K562 (cell line): ENCODE measurements around the gene CTBP2. TPM values are rescaled to one million over a fixed set of nuclear protein-coding genes. Genes with fewer than 3 reads are reported as not detected.

Source experiments
- ATAC-seq: fragments of 200-7000 bp; cut with Tn5 transposase; 3 replicates; pipeline ENCODE4 v1.9.1; 2020; ENCODE audit warnings: moderate library complexity
- BruUV-seq: library from RNA; stranded (reverse); fragments of 400-500 nt; replicated peaks from 2 replicates; lab custom pipeline; 2021; lab: Mats Ljungman, UMichigan
- CTCF ChIA-PET: fragments of 300-600 bp; formaldehyde crosslinking; extraction: SDS; loops from one replicate; lab custom pipeline; 2021; ENCODE audit warnings: low intra/inter-chr PET ratio; lab: Yijun Ruan, JAX
- POLR2A ChIA-PET: fragments of 300-600, 350-650 bp; sonication (Branson Sonifier 250); formaldehyde crosslinking; extraction: SDS; loops from one replicate; lab custom pipeline; 2021; ENCODE audit warnings: antibody characterized with exemption, inconsistent platforms; lab: Yijun Ruan, JAX
- DNase-seq, 4 experiments: peaks; one replicate each; pipeline versions ENCODE4 v3.0.0 to v3.0.0-alpha.2; 2011 to 2018; ENCODE audit warnings: low spot score in 3 of 4, mixed read lengths in 3 of 4; ENCODE audit errors: extremely low read depth in 1 of 4
- FAIRE-seq: peaks from 2 replicates; lab custom pipeline; 2011; peaks lifted over from hg19 to GRCh38; lab: Jason Lieb, UNC
- H2AFZ ChIP-seq: 2 replicates; pipeline ENCODE4 v1.6.0; 2011; ENCODE audit warnings: low read depth, low read length, control low read depth, inconsistent platforms
- H3K27ac ChIP-seq: fragments of 200-600 bp; 3 replicates; pipeline ENCODE4 v1.8.0; 2011; ENCODE audit warnings: low read depth, mild to moderate bottlenecking, control low read depth, inconsistent platforms, low read length, moderate library complexity, mixed read lengths; ENCODE audit errors: extremely low read depth
- H3K27me3 ChIP-seq, 2 experiments: fragments of 300-600 bp in 1 of 2; 2 replicates in 1 of 2; 3 replicates in 1 of 2; pipeline versions ENCODE4 v1.6.0 to v1.8.0; 2011; ENCODE audit warnings: inconsistent platforms in 2 of 2, low read length in 2 of 2, mild to moderate bottlenecking in 1 of 2, mixed read lengths in 1 of 2, moderate library complexity in 1 of 2; ENCODE audit not compliant: control insufficient read depth in 2 of 2, insufficient read depth in 2 of 2
- H3K36me3 ChIP-seq: fragments of 300-600 bp; 3 replicates; pipeline ENCODE4 v1.8.0; 2011; ENCODE audit warnings: mild to moderate bottlenecking, low read length, inconsistent platforms; ENCODE audit not compliant: control insufficient read depth, insufficient read depth
- H3K4me1 ChIP-seq, 2 experiments: fragments of 200-600 bp in 1 of 2; replicated peaks in 1 of 2; 2 replicates in 1 of 2; 3 replicates in 1 of 2; pipeline versions ENCODE4 v1.5.1 to v1.8.0; 2011; ENCODE audit warnings: inconsistent platforms in 2 of 2, low read length in 2 of 2, mild to moderate bottlenecking in 1 of 2, mixed read lengths in 1 of 2, moderate library complexity in 1 of 2; ENCODE audit not compliant: control insufficient read depth in 2 of 2, insufficient read depth in 2 of 2
- H3K4me2 ChIP-seq: 2 replicates; pipeline ENCODE4 v1.6.1; 2011; ENCODE audit warnings: low read length, control low read depth, inconsistent platforms, mixed read lengths; ENCODE audit not compliant: insufficient read depth
- H3K4me3 ChIP-seq: fragments of 200-600 bp; sonication (generic), shearing (Covaris generic); 2 replicates; pipeline ENCODE4 v1.5.1; 2016; ENCODE audit warnings: control low read depth, inconsistent platforms
- H3K79me2 ChIP-seq: fragments of 200-600 bp; 3 replicates; pipeline ENCODE4 v1.8.0; 2011; ENCODE audit warnings: low read length, inconsistent platforms; ENCODE audit not compliant: control insufficient read depth, insufficient read depth
- H3K9ac ChIP-seq, 2 experiments: 2 replicates each; pipeline versions ENCODE4 v1.6.0 to v1.6.1; 2011; ENCODE audit warnings: low read depth in 2 of 2, low read length in 2 of 2, control low read depth in 1 of 2, inconsistent platforms in 1 of 2, mild to moderate bottlenecking in 1 of 2, mixed read lengths in 1 of 2; ENCODE audit not compliant: insufficient read depth in 1 of 2
- H3K9me1 ChIP-seq: one replicate; pipeline ENCODE4 v1.6.0; 2011; ENCODE audit warnings: inconsistent platforms, mild to moderate bottlenecking, low read length, moderate library complexity; ENCODE audit not compliant: control insufficient read depth, insufficient read depth
- H3K9me3 ChIP-seq: replicated peaks from 2 replicates; pipeline ENCODE4 v1.5.1; 2011; ENCODE audit warnings: low read depth, low read length, inconsistent platforms; ENCODE audit not compliant: control insufficient read depth, insufficient read depth
- H4K20me1 ChIP-seq: replicated peaks from 2 replicates; pipeline ENCODE4 v1.6.1; 2011; ENCODE audit warnings: low read length, inconsistent platforms, mixed read lengths; ENCODE audit not compliant: control insufficient read depth, insufficient read depth
- ARHGAP35 ChIP-seq: fragments of 450-650 bp; IDR thresholded peaks from 2 replicates; pipeline ENCODE4 v1.6.1; 2018; ENCODE audit not compliant: partially characterized antibody
- ATF1 ChIP-seq, 2 experiments: fragments of 450-650 bp in 1 of 2; IDR thresholded peaks; 2 replicates each; pipeline ENCODE4 v1.6.1; 2016; ENCODE audit warnings: missing compliant biosample characterization in 1 of 2, missing genetic modification characterization in 1 of 2
- CBX8 ChIP-seq: fragments of 200-600 bp; sonication (generic); IDR thresholded peaks from 2 replicates; pipeline ENCODE4 v1.6.1; 2012; ENCODE audit warnings: borderline replicate concordance, mixed run types, low read depth, mild to moderate bottlenecking, moderate library complexity, mixed read lengths, low read length, control low read depth, inconsistent platforms; ENCODE audit not compliant: poor library complexity, severe bottlenecking; ENCODE audit errors: extremely low read depth
- CXXC5 ChIP-seq: fragments of 250-450 bp; sonication (Bioruptor Pico); IDR thresholded peaks from 2 replicates; pipeline ENCODE4 v1.8.0; 2022; ENCODE audit warnings: inconsistent platforms, mild to moderate bottlenecking, moderate library complexity
- DMBX1 ChIP-seq: fragments of 250-450 bp; sonication (Bioruptor Pico); IDR thresholded peaks from 2 replicates; pipeline ENCODE4 v1.8.0; 2022; ENCODE audit warnings: inconsistent platforms, mild to moderate bottlenecking, moderate library complexity, borderline replicate concordance
- EGR1 ChIP-seq: fragments of 450-650 bp; conservative IDR thresholded peaks from 2 replicates; pipeline ENCODE4 v1.6.1; 2017; ENCODE audit warnings: mild to moderate bottlenecking
- ETV1 ChIP-seq: fragments of 450-650 bp; conservative IDR thresholded peaks from 2 replicates; pipeline ENCODE4 v1.6.1; 2016; ENCODE audit warnings: missing genetic modification characterization, control low read depth, low read depth, missing compliant biosample characterization
- HNRNPUL1 ChIP-seq: fragments of 200-400 bp; formaldehyde crosslinking; IDR thresholded peaks from 2 replicates; pipeline ENCODE4 v1.6.1; 2017; ENCODE audit warnings: low read length
- KHSRP ChIP-seq: fragments of 450-650 bp; IDR thresholded peaks from 2 replicates; pipeline ENCODE4 v1.6.1; 2017
- MAFF ChIP-seq: IDR thresholded peaks from 2 replicates; pipeline ENCODE4 v1.6.1; 2012; ENCODE audit warnings: low read length, improper control_type of control experiment
- MTA3 ChIP-seq: fragments of 450-650 bp; formaldehyde crosslinking; IDR thresholded peaks from 2 replicates; pipeline ENCODE4 v1.6.1; 2017; ENCODE audit warnings: mild to moderate bottlenecking, borderline replicate concordance
- NFRKB ChIP-seq: fragments of 450-650 bp; IDR thresholded peaks from 2 replicates; pipeline ENCODE4 v1.6.1; 2016; ENCODE audit warnings: low read depth
- POLR2B ChIP-seq: fragments of 450-650 bp; IDR thresholded peaks from 2 replicates; pipeline ENCODE4 v1.6.1; 2018; ENCODE audit warnings: low read depth; ENCODE audit not compliant: partially characterized antibody
- POLR3A ChIP-seq: IDR thresholded peaks from 2 replicates; pipeline ENCODE4 v1.6.1; 2011; ENCODE audit warnings: borderline replicate concordance, mild to moderate bottlenecking, moderate library complexity; ENCODE audit not compliant: insufficient read length, insufficient read depth; ENCODE audit errors: extremely low read depth
- XRCC4 ChIP-seq: IDR thresholded peaks from one replicate; pipeline ENCODE4 v1.6.1; 2011; ENCODE audit not compliant: insufficient read depth, insufficient read length; ENCODE audit errors: extremely low read depth
- ZFP30 ChIP-seq: fragments of 250-450 bp; sonication (Bioruptor Pico); IDR thresholded peaks from 2 replicates; pipeline ENCODE4 v1.8.0; 2022; ENCODE audit warnings: moderate library complexity, mild to moderate bottlenecking, inconsistent platforms, borderline replicate concordance
- ZNF507 ChIP-seq: conservative IDR thresholded peaks from 2 replicates; pipeline ENCODE4 v1.6.1; 2017; ENCODE audit warnings: missing genetic modification characterization, missing compliant biosample characterization
- WGBS: fragments of 100-300 bp; shearing (Covaris generic); methylation state at CpG from one replicate; pipeline ENCODE4 v1.1.6; 2016; ENCODE audit warnings: low coverage, mixed read lengths; ENCODE audit not compliant: insufficient coverage; ENCODE audit errors: missing lambda C conversion rate; 5-methylcytosine and 5-hydroxymethylcytosine counted together
- in situ Hi-C: fragments of 300-500 bp; cut with MboI; formaldehyde crosslinking; loops from 4 replicates; pipeline ENCODE4 v1.15.0; 2018; ENCODE audit warnings: inconsistent platforms, mixed read lengths
- intact Hi-C: fragments of 100-400 bp; cut with micrococcal nuclease; formaldehyde crosslinking; loops from 2 replicates; pipeline ENCODE4 v1.14.2; 2022
- polyA plus RNA-seq, 8 experiments: library from polyadenylated mRNA; depleted of rRNA in 4 of 8; stranded (reverse) in 5 of 8; unstranded in 3 of 8; fragments of >200 nt; fragmentation: Nextera tagmentation in 2 of 8; fragmentation: Illumina TruSeq in 1 of 8; extraction: Ambion mirVana in 2 of 8; extraction: Trizol in 1 of 8; gene quantifications; 2 replicates each; pipeline versions ENCODE4 v1.2.1 to v1.2.3, GENCODE V29; 2011 to 2014; ENCODE audit warnings: inconsistent platforms in 1 of 8, missing spikeins in 1 of 8
- total RNA-seq, 7 experiments: library from RNA; depleted of rRNA in 6 of 7; stranded (reverse); fragments of >200 nt in 6 of 7; fragmentation: Illumina TruSeq in 2 of 7; extraction: Trizol in 2 of 7; gene quantifications; 2 replicates each; pipeline versions ENCODE4 v1.2.1 to v1.2.3, GENCODE V29; 2011 to 2021; ENCODE audit warnings: low replicate concordance in 1 of 7
- TF ChIP-seq, protein P1 (sequence below): fragments of 450-650 bp; formaldehyde crosslinking; IDR thresholded peaks from 2 replicates; pipeline ENCODE4 v1.4.0; 2020; ENCODE audit warnings: mild to moderate bottlenecking
- TF ChIP-seq, protein P2 (sequence below), 3 experiments: fragments of 200-800 bp in 1 of 3; fragments of 250-450 bp in 1 of 3; fragments of 450-650 bp in 1 of 3; sonication (Bioruptor Pico) in 1 of 3; sonication (Bioruptor generic) in 1 of 3; formaldehyde crosslinking in 1 of 3; IDR thresholded peaks; 2 replicates each; pipeline versions ENCODE4 v1.6.1 to v1.8.0; 2016 to 2022; ENCODE audit warnings: mild to moderate bottlenecking in 2 of 3, missing genetic modification characterization in 2 of 3, missing compliant biosample characterization in 1 of 3, moderate library complexity in 1 of 3

CTBP2 gene
- total and polyA plus RNA-seq, 9 of the 15 experiments (the other 6 are each of a cell fraction or from before 2014, with no cell fraction given), result 1.3 to 8.8 (median 5.1) TPM

DNA sequence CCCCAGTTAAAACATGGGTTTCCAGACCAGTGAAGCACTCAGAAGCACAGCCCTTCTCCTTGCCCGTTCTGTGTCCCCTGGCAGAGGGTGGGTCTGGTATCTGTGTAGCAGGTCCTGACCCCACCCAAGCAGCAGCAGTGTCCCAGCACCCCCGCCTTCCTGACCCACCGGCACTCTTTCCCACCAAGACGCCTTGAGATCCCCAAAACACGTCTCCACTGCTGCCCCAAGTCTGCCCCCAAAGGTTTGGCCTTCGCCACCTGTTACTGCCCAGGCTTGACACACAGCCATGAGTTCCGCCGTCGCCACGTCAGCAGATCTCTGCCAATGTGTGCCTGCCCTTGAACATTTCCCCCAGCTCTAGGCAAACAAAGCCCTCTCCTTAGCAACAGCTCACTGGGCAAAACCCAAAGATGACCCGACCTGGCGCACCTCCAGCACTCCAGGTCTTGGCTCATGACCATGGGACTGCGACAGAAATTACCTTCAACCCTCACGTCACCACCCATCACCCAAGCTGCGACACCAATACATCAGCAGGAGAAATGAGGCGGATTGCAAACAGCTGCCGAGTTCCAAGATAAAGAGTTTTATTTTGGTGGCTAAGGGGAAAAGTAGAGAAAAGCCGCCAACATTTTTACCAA is 75.6 kb downstream of the CTBP2 start:
- Histone ChIP-seq H3K4me2 (no peak overlapping the region), H3K36me3 (peaks cover 54% of the 10 kb centered on the region; the same call in 2 of the 3 replicates), H4K20me1 (0 out of 2 replicates have a peak, but pooled peaks cover 12% of the 10 kb centered on the region), H3K79me2 (peaks cover 44% of the 10 kb centered on the region), H3K9ac (no peak overlapping the region), H3K4me3 (no peak overlapping the region), H3K27ac (no peak overlapping the region), H2AFZ (no peak overlapping the region), H3K27me3 (no peaks in the 10 kb centered on the region), H3K9me1 (no peaks in the 10 kb centered on the region), H3K9me3 (no peaks in the 10 kb centered on the region), H3K4me1 (peaks cover 2 to 6% of the 10 kb centered on the region in 2 experiments; a peak in 4 of 5 replicates)
- FAIRE-seq, result no peak
- DNase-seq, result no peak
- 90% methylated on average over 7 of the region's 18 CpGs for WGBS
- ChIA-PET POLR2A (no interaction called here), CTCF (no interaction called here)
- BruUV-seq, result no TSS peak
- intact Hi-C loops (no loop called here), in situ Hi-C loops (no loop called here)
- ATAC-seq, result no peak
- no peak for TF ChIP-seq HNRNPUL1
- no peak for TF ChIP-seq XRCC4
- no peak for TF ChIP-seq KHSRP
- TF ChIP-seq CXXC5, result no peak
- no peak for TF ChIP-seq NFRKB
- no peak for TF ChIP-seq CBX8
- no peak for TF ChIP-seq ETV1 (tag)
- TF ChIP-seq ATF1 (CRISPR knock-in tag; IDR thresholded peaks at IDR 0.05), result no peak
- TF ChIP-seq ATF1 (tag; IDR thresholded peaks at IDR 0.05), result no peak
- TF ChIP-seq ZFP30 (CRISPR knock-in tag), result no peak
- no peak for TF ChIP-seq ZNF507 (tag)
- TF ChIP-seq MAFF, result no peak
- TF ChIP-seq, protein P1, sequence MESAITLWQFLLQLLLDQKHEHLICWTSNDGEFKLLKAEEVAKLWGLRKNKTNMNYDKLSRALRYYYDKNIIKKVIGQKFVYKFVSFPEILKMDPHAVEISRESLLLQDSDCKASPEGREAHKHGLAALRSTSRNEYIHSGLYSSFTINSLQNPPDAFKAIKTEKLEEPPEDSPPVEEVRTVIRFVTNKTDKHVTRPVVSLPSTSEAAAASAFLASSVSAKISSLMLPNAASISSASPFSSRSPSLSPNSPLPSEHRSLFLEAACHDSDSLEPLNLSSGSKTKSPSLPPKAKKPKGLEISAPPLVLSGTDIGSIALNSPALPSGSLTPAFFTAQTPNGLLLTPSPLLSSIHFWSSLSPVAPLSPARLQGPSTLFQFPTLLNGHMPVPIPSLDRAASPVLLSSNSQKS (CRISPR knock-in tag), result no peak
- TF ChIP-seq DMBX1 (CRISPR knock-in tag), result no peak
- no peak for TF ChIP-seq ARHGAP35
- TF ChIP-seq POLR3A, result no peak
- TF ChIP-seq POLR2B, result no peak
- no peak for TF ChIP-seq MTA3
- TF ChIP-seq, protein P2, sequence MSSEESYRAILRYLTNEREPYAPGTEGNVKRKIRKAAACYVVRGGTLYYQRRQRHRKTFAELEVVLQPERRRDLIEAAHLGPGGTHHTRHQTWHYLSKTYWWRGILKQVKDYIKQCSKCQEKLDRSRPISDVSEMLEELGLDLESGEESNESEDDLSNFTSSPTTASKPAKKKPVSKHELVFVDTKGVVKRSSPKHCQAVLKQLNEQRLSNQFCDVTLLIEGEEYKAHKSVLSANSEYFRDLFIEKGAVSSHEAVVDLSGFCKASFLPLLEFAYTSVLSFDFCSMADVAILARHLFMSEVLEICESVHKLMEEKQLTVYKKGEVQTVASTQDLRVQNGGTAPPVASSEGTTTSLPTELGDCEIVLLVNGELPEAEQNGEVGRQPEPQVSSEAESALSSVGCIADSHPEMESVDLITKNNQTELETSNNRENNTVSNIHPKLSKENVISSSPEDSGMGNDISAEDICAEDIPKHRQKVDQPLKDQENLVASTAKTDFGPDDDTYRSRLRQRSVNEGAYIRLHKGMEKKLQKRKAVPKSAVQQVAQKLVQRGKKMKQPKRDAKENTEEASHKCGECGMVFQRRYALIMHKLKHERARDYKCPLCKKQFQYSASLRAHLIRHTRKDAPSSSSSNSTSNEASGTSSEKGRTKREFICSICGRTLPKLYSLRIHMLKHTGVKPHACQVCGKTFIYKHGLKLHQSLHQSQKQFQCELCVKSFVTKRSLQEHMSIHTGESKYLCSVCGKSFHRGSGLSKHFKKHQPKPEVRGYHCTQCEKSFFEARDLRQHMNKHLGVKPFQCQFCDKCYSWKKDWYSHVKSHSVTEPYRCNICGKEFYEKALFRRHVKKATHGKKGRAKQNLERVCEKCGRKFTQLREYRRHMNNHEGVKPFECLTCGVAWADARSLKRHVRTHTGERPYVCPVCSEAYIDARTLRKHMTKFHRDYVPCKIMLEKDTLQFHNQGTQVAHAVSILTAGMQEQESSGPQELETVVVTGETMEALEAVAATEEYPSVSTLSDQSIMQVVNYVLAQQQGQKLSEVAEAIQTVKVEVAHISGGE (CRISPR knock-in tag; IDR thresholded peaks at IDR 0.05), result no peak
- no peak for TF ChIP-seq EGR1
